Measurements from ENCODE around the gene LCN10. TPM values are rescaled to one million over a fixed set of nuclear protein-coding genes. Genes with fewer than 3 reads are reported as not detected.
A peak's percentile ranks its signal among the peaks of the same experiment; 100 is the strongest.

Gene LCN10
- total and polyA plus RNA-seq, 9 of the 15 experiments (the other 6 are each of a cell fraction or from before 2014, with no cell fraction given) = 0.10 to 0.21 (median 0.14) TPM; not detected in 6

- TF ChIP-seq ZBTB5 (IDR thresholded peaks at IDR 0.05) (no peak), SMAD1 (IDR thresholded peaks at IDR 0.05; ENCODE audit: low read depth, low read length, partially characterized antibody) (peak; percentile 43), TBL1XR1 (IDR thresholded peaks at IDR 0.05; ENCODE audit: low read length in 2 of 2) (peak; percentile 82), MCM7 (IDR thresholded peaks at IDR 0.05) (no peak), ZNF785 (CRISPR knock-in tag; IDR thresholded peaks at IDR 0.05) (no peak), STAG1 (CRISPR knock-in tag; IDR thresholded peaks at IDR 0.05; ENCODE audit: borderline replicate concordance) (peak; percentile 35; the same call in 1 of the 2 replicates), SMARCA5 (IDR thresholded peaks at IDR 0.05) (no peak), ZNF512 (tag; IDR thresholded peaks at IDR 0.05) (no peak), KDM5B (IDR thresholded peaks at IDR 0.05; ENCODE audit: insufficient replicate concordance, low read depth, low read length) (peak; percentile 99), SIN3A (IDR thresholded peaks at IDR 0.05; ENCODE audit: borderline replicate concordance in 2 of 2, control insufficient read depth in 1 of 2, low read depth in 2 of 2, low read length in 2 of 2) (peak; percentile 89 to 98), HDAC3 (IDR thresholded peaks at IDR 0.05; ENCODE audit: borderline replicate concordance, partially characterized antibody) (no peak), POLR2H (tag; IDR thresholded peaks at IDR 0.05; ENCODE audit: low read depth) (peak; percentile 97), KLF16 (IDR thresholded peaks at IDR 0.05) (peak; percentile 94), SMC3 (conservative IDR thresholded peaks at IDR 0.05; ENCODE audit: insufficient read depth, low read depth, low read length) (no peak), ZNF584 (CRISPR knock-in tag; IDR thresholded peaks at IDR 0.05; ENCODE audit: low read depth) (no peak), THAP7 (CRISPR knock-in tag; IDR thresholded peaks at IDR 0.05) (peak; percentile 73; the same call in 1 of the 2 replicates), PML (IDR thresholded peaks at IDR 0.05; ENCODE audit: low read length) (peak; percentile 94), HMBOX1 (IDR thresholded peaks at IDR 0.05) (no peak), NR0B1 (IDR thresholded peaks at IDR 0.05; ENCODE audit: partially characterized antibody) (no peak), MCM2 (IDR thresholded peaks at IDR 0.05; ENCODE audit: low read depth) (no peak), RHOXF2B (CRISPR knock-in tag; conservative IDR thresholded peaks at IDR 0.05) (no peak), ZNF134 (CRISPR knock-in tag; conservative IDR thresholded peaks at IDR 0.05) (no peak), SNRNP70 (optimal IDR thresholded peaks at IDR 0.05; ENCODE audit: low read depth, low read length) (no peak), BRD4 (IDR thresholded peaks at IDR 0.05) (no peak)
Observed at GRCh38 chr9:136728080-136728547, 14.6 kb downstream of the LCN10 start (continued).
